Spleen (tissue), 13 donors: ENCODE measurements around the gene OR1D2. TPM values are rescaled to one million over a fixed set of nuclear protein-coding genes. Genes with fewer than 3 reads are reported as not detected.
A peak's percentile ranks its signal among the peaks of the same experiment; 100 is the strongest.
"Not testable (repeated sequence)": the region's sequence is repeated elsewhere in the genome, so short reads cannot be mapped to it uniquely, and the experiment has no call there.

Source experiments
- DNase-seq: peaks from one replicate; pipeline ENCODE4 v3.0.0-alpha.2; 2020
- H3K27ac ChIP-seq, 8 donors: fragments of 200-600 bp; sonication (generic) in 7 of 8; 1 replicate in 4 of 8; 2 replicates in 4 of 8; pipeline versions ENCODE4 v1.5.0 to v1.8.0; 2016 to 2021; ENCODE audit warnings: inconsistent platforms in 4 of 8, mild to moderate bottlenecking in 4 of 8, moderate library complexity in 1 of 8
- H3K27me3 ChIP-seq, 7 donors: fragments of 200-600 bp; sonication (generic) in 6 of 7; replicated peaks in 1 of 7; 1 replicate in 4 of 7; 2 replicates in 3 of 7; pipeline versions ENCODE4 v1.5.0 to v1.8.0; 2016 to 2021; ENCODE audit warnings: inconsistent platforms in 3 of 7, mild to moderate bottlenecking in 1 of 7
- H3K36me3 ChIP-seq, 6 donors: fragments of 200-600 bp; sonication (generic) in 5 of 6; 1 replicate in 4 of 6; 2 replicates in 2 of 6; pipeline versions ENCODE4 v1.5.0 to v1.8.0; 2016 to 2021; ENCODE audit warnings: inconsistent platforms in 2 of 6
- H3K4me1 ChIP-seq, 6 donors: fragments of 200-600 bp; sonication (generic) in 5 of 6; 1 replicate in 3 of 6; 2 replicates in 3 of 6; pipeline versions ENCODE4 v1.5.0 to v1.8.0; 2016 to 2021; ENCODE audit warnings: inconsistent platforms in 3 of 6
- H3K4me3 ChIP-seq, 8 donors: fragments of 200-600 bp; sonication (generic) in 7 of 8; 1 replicate in 4 of 8; 2 replicates in 4 of 8; pipeline versions ENCODE4 v1.5.0 to v1.8.0; 2016 to 2021; ENCODE audit warnings: inconsistent platforms in 4 of 8, mild to moderate bottlenecking in 4 of 8, moderate library complexity in 2 of 8
- H3K9me3 ChIP-seq, 8 donors: fragments of 200-600 bp; sonication (generic) in 7 of 8; 1 replicate in 4 of 8; 2 replicates in 4 of 8; pipeline versions ENCODE4 v1.5.0 to v1.8.0; 2016 to 2021; ENCODE audit warnings: inconsistent platforms in 4 of 8
- CTCF ChIP-seq, 11 experiments: fragments of 200-600 bp in 7 of 11; fragments of 450-650 bp in 4 of 11; sonication (generic) in 4 of 11; IDR thresholded peaks in 8 of 11; conservative IDR thresholded peaks in 3 of 11; 1 replicate in 7 of 11; 2 replicates in 4 of 11; pipeline versions ENCODE4 v1.4.0 to v1.8.0; 2016 to 2021; ENCODE audit warnings: antibody characterized with exemption in 11 of 11, inconsistent platforms in 4 of 11, mild to moderate bottlenecking in 1 of 11
- POLR2A ChIP-seq, 3 donors: fragments of 450-650 bp; IDR thresholded peaks; one replicate each; pipeline ENCODE4 v1.5.1; 2017; ENCODE audit warnings: antibody characterized with exemption in 3 of 3, mild to moderate bottlenecking in 1 of 3
- POLR2AphosphoS5 ChIP-seq, 3 donors: sonication (generic); formaldehyde crosslinking; IDR thresholded peaks; one replicate each; pipeline ENCODE4 v1.5.1; 2017; ENCODE audit warnings: antibody characterized with exemption in 3 of 3
- WGBS, 5 donors: extraction: QIAGEN DNeasy Blood & Tissue Kit in 3 of 5; methylation state at CpG; one replicate each; pipeline versions ENCODE4 v1.1.5 to v1.1.7; 2013 to 2018; 5-methylcytosine and 5-hydroxymethylcytosine counted together
- intact Hi-C: fragments of 100-400 bp; cut with DNase I; formaldehyde crosslinking; loops from one replicate; pipeline ENCODE4 v1.15.0; 2023; ENCODE audit warnings: low total_unique reads
- long read RNA-seq, 2 donors: transcript quantifications; one replicate each; lab custom pipeline, GENCODE V29; 2026
- polyA plus RNA-seq, 3 donors: library from polyadenylated mRNA; stranded (reverse); fragments of 200-250 nt; gene quantifications; one replicate each; pipeline ENCODE4 v1.2.1, GENCODE V29; 2013
- total RNA-seq, 7 donors: library from RNA; depleted of rRNA in 3 of 7; stranded (reverse); fragments of >200 nt in 3 of 7; fragmentation: NEBNext Ultra II Directional in 4 of 7; extraction: Animal tissue kit (Norgen Biotek cat#: 25700) in 4 of 7; gene quantifications; one replicate each; pipeline versions ENCODE4 v1.1.0 to v1.2.1, GENCODE V29; 2016 to 2021
- donor health status: healthy with polysubstance abuse.
- donor health status: DM: no; HTN: no; CAD: no; lungs with moderate emphysema.
- donor health status: DM: no; HTN: no; CAD: no.
- donor health status: Bipolar disorder and iron deficiency.
- donor health status: healthy.
- donor health status: DM: no; HTN: no; CAD: no.
- donor health status: DM: yes; HTN: yes; CAD: no.

Gene OR1D2
- total RNA-seq, result not detected
- polyA plus RNA-seq, result not detected
- long read RNA-seq, donor 1, result 0 reads
- long read RNA-seq, donor 2, result 0 reads

DNA sequence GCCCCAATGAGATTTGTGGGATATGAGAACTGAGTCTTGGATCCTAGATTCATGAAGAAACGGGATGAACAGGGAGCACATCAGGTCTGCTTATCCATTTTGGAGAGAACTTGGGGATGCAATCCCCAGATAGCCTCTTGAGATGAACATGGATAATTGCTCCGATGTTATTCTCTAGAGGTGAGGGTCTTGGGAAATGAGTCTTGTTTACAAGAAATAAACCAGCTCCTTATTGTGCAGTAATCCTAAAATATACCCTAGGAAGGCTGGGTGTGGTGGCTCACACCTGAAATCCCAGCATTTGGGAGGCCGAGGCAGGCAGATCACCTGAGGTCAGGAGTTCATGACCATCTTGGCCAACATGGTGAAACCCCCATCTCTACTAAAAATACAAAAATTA, at the start of gene OR1D2:
Gene OR1D2 (minus strand): TSS at position 101 of the 400 bp plus-strand sequence. CDS start 11,426 bp downstream, outside the sequence.
- TF ChIP-seq CTCF (IDR thresholded peaks at IDR 0.05 in 8 of 11, conservative IDR thresholded peaks at IDR 0.05 in 3 of 11) (no peak), POLR2AphosphoS5 (IDR thresholded peaks at IDR 0.05) (no peak), POLR2A (IDR thresholded peaks at IDR 0.05) (no peak)
- intact Hi-C loops, result no loop called here
- Histone ChIP-seq H3K36me3 (no peaks in the 10 kb centered on the region), H3K4me3 (no peak within 1 kb of the TSS), H3K9me3 (peaks cover 0 to 39% (median 27%) of the 10 kb centered on the region in 8 donors), H3K27ac (no peak within 1 kb of the TSS), H3K4me1 (no peaks in the 10 kb centered on the region), H3K27me3 (no peaks in the 10 kb centered on the region)
- DNase-seq, result no peak
- WGBS, 5 donors, result 63 to 77% (median 71%) methylated on average over 3 of the region's 3 CpGs

DNA sequence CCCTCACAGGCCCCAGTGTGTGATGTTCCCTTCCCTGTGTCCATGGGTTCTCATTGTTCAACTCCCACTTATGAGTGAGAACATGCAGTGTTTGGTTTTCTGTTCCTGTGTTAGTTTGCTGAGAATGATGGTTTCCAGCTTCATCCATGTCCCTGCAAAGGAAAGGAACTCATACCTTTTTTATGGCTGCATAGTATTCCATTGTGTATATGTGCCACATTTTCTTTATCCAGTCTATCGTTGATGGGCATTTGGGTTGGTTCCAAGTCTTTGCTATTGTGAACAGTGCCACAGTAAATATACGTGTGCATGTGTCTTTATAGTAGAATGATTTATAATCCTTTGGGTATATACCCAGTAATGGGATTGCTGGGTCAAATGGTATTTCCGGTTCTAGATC, 33.3 kb upstream of the OR1D2 start:
- intact Hi-C loops, H3K4me1 ChIP-seq, DNase-seq, H3K27ac ChIP-seq, H3K36me3 ChIP-seq, H3K4me3 ChIP-seq: not testable (repeated sequence)
- WGBS, 5 donors, result 82 to 92% (median 87%) methylated on average over 2 to 3 of the region's 3 CpGs
- H3K27me3 ChIP-seq, result peaks cover 0 to 15% (median 0%) of the 10 kb centered on the region in 7 donors
- H3K9me3 ChIP-seq, result peaks cover 0 to 19% (median 12%) of the 10 kb centered on the region in 8 donors

DNA sequence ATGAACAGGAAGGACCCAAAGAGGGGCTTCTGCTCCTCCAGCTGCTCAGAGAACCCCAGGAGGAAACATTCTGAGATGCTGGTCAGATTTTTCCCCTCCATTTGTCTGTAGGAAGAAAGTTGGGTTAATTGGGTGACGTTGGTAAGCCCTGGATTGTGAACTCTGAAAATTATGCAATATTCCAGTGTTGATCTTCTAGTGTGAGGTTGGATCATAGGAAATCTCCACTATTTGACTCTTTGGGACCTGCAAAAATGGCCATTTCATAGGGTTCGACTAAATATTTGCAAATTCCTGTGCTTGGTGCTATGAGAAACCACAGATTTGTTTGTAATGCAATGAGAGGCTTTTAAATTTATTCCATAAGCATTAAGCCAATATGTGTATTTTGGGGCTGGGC, 23.2 kb upstream of the OR1D2 start, which contains the start of gene OR1G1:
Gene OR1G1 (minus strand): TSS at position 101 of the 400 bp plus-strand sequence. CDS start 0 bp downstream, at position 101.
- no peaks in the 10 kb centered on the region for H3K36me3 ChIP-seq
- 66 to 85% (median 75%) methylated on average over 2 of the region's 2 CpGs for WGBS, 5 donors

GRCh38 chr17:3073850-3074249, 30.4 kb downstream of the OR1D2 start:
- H3K4me1 ChIP-seq, H3K27ac ChIP-seq, H3K27me3 ChIP-seq, intact Hi-C loops, DNase-seq, H3K36me3 ChIP-seq, H3K4me3 ChIP-seq: not testable (repeated sequence)
- peak in 1 of 11 experiments; percentile 16 for TF ChIP-seq CTCF (IDR thresholded peaks at IDR 0.05 in 8 of 11, conservative IDR thresholded peaks at IDR 0.05 in 3 of 11)
- WGBS, 5 donors, result 81 to 88% (median 84%) methylated on average over 4 of the region's 4 CpGs
- H3K9me3 ChIP-seq, result peaks cover 0 to 13% (median 7%) of the 10 kb centered on the region in 8 donors

More for the DNA sequence above, 23.2 kb upstream of the OR1D2 start, which contains the start of gene OR1G1:
- H3K27me3 ChIP-seq, result peaks cover 0 to 73% (median 0%) of the 10 kb centered on the region in 7 donors
- no peaks in the 10 kb centered on the region for H3K9me3 ChIP-seq
- H3K4me3 ChIP-seq, result no peak within 1 kb of the TSS
- H3K4me1 ChIP-seq, result no peaks in the 10 kb centered on the region
- intact Hi-C loops, result no loop called here
- no peak for DNase-seq
- no peak for TF ChIP-seq POLR2A (IDR thresholded peaks at IDR 0.05)
- TF ChIP-seq POLR2AphosphoS5 (IDR thresholded peaks at IDR 0.05), result no peak
- no peak for TF ChIP-seq CTCF (IDR thresholded peaks at IDR 0.05 in 8 of 11, conservative IDR thresholded peaks at IDR 0.05 in 3 of 11)
- H3K27ac ChIP-seq, result no peak within 1 kb of the TSS

DNA sequence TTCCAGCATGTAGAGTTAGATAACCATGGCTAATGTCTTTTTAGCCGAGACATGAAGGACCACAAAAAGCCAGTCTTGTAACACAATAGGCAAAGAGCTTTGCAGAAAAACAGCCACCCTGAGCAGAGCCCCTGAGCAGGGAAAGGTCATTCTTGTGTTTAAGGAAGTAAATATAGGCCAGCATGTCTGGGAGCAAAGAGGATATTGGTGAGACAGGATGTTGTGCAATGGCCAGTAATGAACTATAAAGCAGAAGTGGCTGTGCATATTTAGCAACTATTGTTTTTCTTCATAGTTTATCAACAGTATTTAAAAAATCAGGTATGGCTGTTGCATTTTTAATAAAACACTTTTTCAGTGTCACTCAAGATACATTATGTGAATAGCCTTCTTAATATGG, 39.0 kb downstream of the OR1D2 start:
- H3K4me3 ChIP-seq, intact Hi-C loops, DNase-seq, H3K36me3 ChIP-seq, H3K27me3 ChIP-seq, H3K9me3 ChIP-seq, H3K4me1 ChIP-seq: not testable (repeated sequence)
- H3K27ac ChIP-seq, result peak overlapping the region in 1 of 8 donors; percentile 33
- 0% methylated on average over 1 of the region's 1 CpG; no CpG with 5 or more reads in 4 of the 5 donors for WGBS, 5 donors

GRCh38 chr17:3063507-3063906, 40.7 kb downstream of the OR1D2 start, which contains the start of gene OR1D5:
Gene OR1D5 (minus strand): TSS chr17:3063607. CDS start chr17:3063607, 0 bp downstream.
- DNase-seq, H3K27me3 ChIP-seq, H3K36me3 ChIP-seq, intact Hi-C loops, H3K4me3 ChIP-seq, H3K4me1 ChIP-seq, H3K27ac ChIP-seq, H3K9me3 ChIP-seq: not testable (repeated sequence)
- 78 to 89% (median 84%) methylated on average over 1 of the region's 2 CpGs; no CpG with 5 or more reads in 2 of the 5 donors for WGBS, 5 donors

DNA sequence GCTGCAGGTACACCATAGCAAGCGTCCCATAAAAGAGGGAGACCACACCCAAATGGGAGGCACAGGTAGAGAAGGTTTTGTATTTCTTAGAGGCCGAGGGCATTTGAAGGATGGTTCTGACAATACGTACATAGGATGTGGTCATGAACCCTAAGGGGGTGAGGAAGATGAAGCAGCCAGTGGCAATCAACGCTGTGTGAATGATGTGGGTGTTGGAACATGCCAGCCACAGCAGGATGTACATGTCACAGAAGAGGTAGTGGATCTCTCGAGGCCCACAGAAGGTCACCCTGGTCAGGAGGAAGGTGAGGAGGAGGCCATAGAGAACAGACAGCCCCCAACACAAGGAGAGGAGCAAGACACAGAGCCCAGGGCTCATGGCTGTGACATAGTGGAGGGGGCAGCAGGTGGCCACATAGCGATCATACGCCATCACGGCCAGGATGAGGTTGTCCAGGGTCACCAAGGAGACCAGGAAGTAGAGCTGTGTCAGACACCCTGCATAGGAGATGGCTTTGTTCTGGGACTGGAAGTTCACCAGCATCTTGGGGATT, 41.3 kb downstream of the OR1D2 start:
- H3K4me3 ChIP-seq, H3K4me1 ChIP-seq, H3K9me3 ChIP-seq, H3K27ac ChIP-seq, H3K27me3 ChIP-seq, DNase-seq, intact Hi-C loops, H3K36me3 ChIP-seq: not testable (repeated sequence)
- 81 to 88% (median 84%) methylated on average over 8 of the region's 8 CpGs for WGBS, 5 donors

DNA sequence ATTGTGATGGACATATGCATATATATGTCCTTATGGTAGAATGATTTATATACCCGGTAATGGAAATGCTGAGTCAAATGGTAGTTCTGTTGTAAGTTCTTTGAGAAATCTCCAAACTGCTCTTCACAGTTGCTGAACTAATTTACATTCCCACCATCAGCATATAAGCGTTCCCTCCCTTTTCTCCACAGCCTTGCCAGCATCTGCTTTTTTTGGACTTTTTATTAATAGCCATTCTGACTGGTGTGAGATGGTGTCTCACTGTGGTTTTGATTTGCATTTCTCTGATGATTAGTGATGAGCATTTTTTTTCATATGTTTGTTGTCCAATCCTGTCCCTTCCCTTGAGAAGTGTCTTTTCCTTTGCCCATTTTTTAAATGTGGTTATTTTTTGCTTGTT, 49.4 kb downstream of the OR1D2 start:
- H3K27me3 ChIP-seq, DNase-seq, H3K9me3 ChIP-seq, H3K4me1 ChIP-seq, H3K27ac ChIP-seq, H3K36me3 ChIP-seq, intact Hi-C loops, H3K4me3 ChIP-seq: not testable (repeated sequence)
- 71 to 100% (median 91%) methylated on average over 1 of the region's 2 CpGs for WGBS, 5 donors
